Activated T-helper 9 cell treated with anti-CD3 and anti-CD28 coated beads, Interleukin-2, amount 50 U/mL, for 16 hours (primary cell): Measurements from ENCODE around the gene ALDH9A1.
"Not testable (repeated sequence)": the region's sequence is repeated elsewhere in the genome, so short reads cannot be mapped to it uniquely, and the experiment has no call there.

Experiments
- DNase-seq: peaks from one replicate; pipeline ENCODE4 v3.0.0-alpha.2; 2020; ENCODE audit warnings: low read depth

ALDH9A1 gene

GRCh38 chr1:165686971-165687433 lies 11.4 kb downstream of the ALDH9A1 start:
- DNase-seq: no peak

DNA sequence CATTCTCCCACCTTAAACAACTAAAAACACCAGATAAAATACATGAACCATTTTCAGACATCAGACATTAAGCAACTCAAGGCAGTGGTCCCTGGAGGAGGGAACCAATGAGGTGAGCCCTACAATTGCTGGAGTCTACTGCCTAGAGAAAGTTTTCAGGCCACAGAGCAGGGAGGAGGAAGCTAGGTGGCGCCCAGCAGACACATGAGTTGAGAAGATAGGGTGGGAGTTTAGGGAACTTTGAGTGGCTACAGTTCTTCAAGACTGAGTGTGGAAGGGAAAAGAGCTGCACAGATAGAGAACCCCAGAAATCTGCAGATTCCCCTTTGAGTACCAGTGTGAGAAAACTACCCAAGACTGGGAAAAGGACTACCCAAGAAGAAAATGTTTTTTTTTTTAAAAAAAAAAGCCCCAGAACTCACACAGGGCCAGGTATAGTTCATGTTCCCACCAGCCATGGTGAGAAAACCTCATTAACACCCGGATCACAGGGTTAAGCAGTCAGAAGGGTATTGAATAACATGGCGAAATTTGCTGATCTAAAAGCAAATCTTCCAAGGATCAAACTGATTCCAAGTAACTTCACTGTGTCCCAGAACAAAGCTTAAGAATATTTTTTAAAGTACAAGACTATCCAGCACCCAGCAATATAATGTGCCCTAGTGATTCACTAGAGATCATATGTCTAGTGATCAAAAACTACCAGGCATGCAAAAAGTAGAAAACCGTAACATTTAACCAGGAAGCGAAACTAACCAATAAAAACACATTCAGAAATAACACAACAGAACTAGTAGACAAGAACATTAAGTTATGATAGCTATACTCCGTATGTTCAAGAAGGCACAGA lies 12.0 kb downstream of the ALDH9A1 start:
- no peak for DNase-seq

GRCh38 chr1:165683848-165684485 lies 14.4 kb downstream of the ALDH9A1 start:
- no peak for DNase-seq

DNA sequence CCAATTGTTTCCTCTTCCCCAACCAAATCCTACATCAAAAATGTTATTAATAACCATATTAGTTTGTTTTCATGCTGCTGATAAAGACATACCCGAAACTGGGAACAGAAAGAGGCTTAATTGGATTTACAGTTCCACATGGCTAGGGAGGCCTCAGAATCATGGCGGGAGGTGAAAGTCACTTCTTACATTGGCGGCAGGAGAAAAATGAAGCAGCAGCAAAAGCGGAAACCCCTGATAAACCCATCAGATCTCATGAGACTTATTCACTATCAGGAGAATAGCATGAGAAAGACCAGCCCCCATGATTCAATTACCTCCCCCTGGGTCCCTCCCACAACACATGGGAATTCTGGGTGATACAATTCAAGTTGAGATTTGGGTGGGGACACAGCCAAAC lies 17.6 kb downstream of the ALDH9A1 start:
- not testable (repeated sequence) for DNase-seq

GRCh38 chr1:165680303-165680702 lies 18.1 kb downstream of the ALDH9A1 start:
- DNase-seq: no peak

- DNase-seq: no peak
Observed at GRCh38 chr1:165679282-165680036, 18.9 kb downstream of the ALDH9A1 start.

- no peak for DNase-seq
Observed at GRCh38 chr1:165678509-165678908, 19.9 kb downstream of the ALDH9A1 start.

DNA sequence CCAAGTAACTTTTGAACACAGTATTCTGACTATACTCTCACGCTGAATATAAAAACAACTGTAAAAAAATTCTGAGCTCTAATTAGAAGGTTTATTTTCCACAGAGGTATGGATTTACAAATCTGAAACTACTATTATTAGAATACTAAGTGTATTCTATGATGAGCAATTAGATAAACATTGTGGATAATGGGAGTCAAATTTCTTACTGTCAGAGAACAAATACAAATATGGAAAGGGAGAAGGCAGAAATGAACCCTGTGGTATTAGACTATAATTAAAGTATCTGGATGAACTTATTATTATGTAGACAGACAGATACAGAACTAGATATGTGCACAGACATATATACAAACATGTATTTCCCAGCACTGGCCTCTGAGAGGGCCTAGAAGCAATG lies 22.6 kb downstream of the ALDH9A1 start:
- no peak for DNase-seq

GRCh38 chr1:165674599-165674998 lies 23.8 kb downstream of the ALDH9A1 start:
- DNase-seq: no peak

- DNase-seq: no peak
Observed at GRCh38 chr1:165671526-165671925, 26.8 kb downstream of the ALDH9A1 start.

DNA sequence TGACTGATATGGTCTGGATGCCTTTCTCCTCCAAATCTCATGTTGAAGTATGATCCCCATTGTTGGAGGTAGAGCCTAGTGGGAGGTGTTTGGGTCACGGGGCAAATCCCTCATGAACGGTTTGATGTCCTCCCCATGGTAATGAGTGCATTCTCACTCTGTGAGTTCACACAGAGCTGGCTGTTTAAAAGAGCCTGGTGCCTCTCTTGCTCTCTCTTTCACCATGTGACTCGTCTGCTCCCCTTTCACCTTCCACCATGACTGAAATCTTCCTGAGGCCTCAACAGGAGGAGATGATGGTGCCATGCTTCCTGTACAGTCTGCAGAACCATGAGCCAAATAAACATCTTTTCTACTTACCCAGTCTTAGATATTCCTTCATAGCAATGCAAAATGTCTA lies 30.2 kb downstream of the ALDH9A1 start:
- DNase-seq: no peak

DNA sequence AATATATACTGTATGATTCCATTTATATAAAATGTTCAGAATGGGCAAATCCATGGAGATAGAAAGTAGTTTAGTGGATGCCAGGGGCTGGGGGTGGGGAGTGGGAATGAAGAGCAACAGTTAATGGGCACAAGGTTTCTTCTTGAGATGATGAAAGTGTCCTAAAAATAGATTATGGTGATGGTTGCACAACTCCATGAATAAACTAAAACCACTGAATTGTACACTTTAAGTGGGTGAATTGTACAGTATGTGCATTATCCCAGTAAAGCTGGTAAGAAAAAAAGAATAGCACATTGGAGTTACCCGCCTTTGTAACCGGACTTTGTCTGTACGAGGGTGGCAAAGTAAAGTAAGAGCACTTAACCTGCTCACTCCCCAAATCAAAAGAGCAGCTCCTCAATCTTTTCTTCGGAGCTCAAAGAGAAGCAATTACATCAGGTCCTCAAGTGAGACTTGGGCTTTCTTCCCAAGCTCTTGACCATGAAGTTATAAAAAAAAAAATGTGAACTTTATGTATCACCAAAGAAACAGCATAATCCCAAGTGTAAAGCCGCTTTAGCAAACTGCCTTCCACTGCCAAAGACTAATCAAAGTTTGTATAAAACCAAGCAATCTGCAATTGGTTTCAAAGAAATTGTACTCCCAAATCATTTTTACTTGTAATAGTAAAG lies 32.1 kb downstream of the ALDH9A1 start:
- no peak for DNase-seq

DNA sequence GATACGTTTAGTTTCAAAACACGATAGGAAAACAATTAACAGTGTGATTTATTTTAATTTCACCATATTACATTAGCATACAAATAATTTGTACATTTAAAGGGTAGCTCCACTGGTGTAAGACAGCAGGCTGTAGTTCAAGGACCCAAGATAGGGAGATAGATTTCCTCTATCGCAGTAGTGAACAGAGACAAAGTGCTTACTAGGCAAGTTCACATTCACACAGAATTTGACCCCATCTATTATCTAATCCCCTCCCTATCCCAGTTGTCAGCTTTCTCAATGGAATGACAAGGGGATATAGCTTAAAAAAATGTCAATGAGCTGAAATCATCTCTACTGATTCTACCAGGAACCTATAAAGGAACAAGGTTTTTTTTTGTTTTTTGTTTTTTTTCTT lies 36.2 kb downstream of the ALDH9A1 start:
- no peak for DNase-seq

DNA sequence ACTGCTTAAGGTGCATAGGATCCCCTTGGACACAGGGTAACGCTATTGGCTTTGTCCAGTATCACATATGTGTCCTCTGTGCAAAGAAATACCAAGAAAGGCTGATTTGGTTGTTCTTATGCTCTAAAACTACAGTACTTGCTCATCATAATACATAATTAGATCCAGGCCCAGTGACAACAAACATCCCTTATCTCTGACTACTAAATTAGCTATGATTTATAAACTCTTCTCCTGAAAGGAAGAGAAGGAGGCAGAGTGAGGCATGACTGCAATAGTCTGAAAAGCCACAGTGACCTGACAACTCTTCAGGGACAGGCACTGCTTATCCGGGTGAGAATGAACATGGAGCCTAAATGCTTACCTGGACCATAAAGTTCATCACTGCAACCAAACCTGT lies 36.7 kb downstream of the ALDH9A1 start:
- DNase-seq: no peak

DNA sequence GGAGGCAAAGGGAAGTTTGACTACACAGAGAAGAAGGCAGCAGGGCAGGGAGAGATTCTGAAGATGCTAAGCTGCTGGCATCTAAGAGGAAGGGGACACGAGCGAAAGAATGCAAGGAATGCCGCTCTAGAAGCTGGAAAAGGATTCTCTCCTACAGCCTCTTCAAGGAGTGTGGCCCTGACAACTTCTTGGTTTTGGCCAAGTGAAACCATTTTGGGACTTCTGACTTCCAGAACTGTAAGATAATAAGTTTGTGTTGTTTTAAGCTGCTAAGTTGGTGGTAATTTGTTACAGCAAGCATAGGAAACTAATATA lies 38.8 kb downstream of the ALDH9A1 start:
- no peak for DNase-seq

DNA sequence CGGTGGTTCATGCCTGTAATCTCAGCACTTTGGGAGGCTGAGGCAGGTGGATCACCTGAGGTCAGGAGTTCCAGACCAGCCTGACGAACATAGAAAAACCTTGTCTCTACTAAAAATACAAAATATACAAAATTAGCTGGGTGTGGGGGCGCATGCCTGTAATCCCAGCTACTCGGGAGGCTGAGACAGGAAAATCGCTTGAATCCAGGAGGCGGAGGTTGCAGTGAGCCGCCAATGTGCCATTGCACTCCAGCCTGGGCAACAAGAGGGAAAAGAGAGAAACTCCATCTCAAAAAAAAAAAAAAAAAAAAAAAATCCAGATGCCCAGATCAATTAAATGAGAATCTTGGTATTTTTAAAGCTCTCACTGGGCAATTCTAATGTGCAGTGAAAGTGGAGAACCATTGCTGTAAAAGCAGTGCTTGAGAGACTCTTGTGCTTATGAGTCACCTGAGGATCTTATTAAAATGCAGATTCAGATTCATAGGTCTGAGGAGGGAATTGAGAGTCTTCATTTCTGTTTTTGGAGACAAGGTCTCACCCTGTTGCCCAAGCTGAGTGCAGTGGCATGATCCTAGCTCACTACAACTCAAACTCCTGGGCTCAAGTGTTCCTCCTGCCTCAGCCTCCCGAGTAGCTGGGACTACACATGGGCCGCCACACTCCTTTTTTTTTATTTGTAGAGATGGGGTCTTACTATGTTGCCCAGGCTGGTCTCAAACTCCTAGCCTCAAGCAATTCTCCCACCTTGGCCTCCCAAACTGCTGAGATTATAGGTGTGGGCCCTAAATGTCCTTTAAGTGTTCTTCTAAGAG lies 39.4 kb downstream of the ALDH9A1 start:
- DNase-seq: not testable (repeated sequence)

DNA sequence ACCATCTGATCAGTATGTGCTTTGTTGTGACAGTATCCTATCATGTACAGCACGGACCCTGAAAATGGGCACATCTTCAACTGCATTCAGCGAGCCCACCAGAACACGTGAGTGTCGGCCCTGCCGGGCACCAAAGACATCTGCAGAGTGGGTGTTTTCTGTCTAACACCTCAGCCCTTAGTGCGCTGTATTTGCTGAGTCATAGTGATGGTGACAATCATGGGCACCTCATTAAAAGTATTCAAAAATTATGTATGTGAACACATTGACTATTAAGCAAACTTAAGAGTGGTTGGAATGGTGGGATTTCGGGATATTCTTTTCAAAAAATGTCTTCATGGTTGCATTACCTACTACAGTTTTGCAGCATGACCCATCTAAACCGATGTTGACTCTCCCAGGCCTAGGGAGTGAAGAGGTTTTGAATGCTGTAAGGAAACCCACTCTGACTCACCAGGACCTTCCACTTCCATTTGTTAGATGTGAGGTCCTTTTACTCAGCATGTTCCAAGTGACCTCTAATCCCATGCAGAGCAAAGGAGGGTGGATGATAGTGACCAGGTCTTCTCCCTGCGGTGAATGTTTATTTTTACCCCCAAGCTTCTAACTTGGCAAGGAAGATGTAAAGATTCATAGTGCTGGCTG lies 47.3 kb downstream of the ALDH9A1 start:
- no peak for DNase-seq

DNA sequence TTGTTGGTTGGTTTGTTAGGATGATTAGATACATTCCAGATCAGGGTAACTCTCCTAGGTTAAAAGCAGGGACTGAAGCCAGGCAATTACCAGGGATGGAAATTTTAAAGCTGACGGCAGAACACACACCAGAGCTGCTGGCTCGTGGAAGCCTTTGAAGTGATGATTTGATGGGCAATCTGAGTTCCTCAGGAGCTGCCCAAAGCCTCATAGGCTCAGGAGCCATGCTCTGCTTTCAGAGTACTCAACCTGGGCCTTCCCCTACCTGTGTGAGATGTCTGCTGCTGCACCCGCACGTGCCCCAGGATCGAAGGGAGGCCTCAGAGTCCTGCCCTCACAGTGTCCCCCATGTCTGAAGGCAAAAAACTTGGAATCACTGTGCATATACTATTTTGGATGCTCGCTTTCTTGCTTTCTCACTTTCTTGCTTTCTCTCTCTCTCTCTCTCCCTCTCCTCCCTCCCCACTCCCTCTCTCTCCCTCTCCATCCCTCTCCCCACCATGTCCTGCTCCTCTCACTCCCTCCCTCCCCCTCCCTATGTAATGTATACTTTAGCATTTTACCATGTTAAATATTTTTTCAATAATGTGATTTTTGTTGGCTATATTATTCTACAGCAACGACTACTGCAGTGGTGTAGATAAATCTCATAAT lies 49.3 kb downstream of the ALDH9A1 start:
- no peak for DNase-seq

DNA sequence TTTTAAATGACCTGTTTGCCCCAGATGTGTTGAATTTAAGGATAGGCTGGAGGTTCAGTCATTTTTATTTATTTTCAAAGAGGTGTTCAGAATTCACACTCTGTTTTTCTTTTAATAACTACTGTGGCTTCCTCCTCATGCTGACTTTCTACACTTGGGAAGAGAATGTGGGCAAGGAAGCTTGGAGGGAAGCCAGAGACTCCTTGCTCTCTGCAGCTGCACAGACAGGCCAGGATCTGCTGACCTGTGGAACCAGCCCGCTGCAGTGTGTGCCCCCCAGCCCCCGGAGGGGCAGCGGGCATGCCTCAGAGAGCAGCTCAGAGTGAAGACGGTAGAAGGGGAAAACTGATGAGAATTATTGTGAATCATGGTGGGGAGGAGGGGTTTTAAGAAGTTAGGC lies 50.4 kb downstream of the ALDH9A1 start:
- no peak for DNase-seq

DNA sequence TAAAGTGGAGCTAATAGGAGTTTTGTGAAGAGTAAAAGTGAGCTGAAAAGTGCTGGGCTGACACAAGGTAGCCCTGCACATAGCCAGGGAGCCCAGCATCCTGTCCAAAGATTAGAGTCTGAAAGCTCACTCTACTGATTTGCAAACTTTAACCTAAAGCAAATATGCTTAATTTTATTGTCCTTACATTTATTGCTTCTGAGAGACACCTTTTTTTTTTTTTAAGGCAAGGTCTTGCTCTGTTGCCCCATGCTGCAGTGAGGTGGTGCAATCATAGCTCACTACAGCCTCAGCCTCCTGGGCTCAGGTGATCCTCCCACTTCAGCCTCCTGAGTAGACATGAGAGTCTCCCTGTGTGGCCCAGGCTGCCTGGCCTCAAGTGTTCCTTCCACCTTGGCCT lies 50.8 kb downstream of the ALDH9A1 start:
- DNase-seq: no peak
